DOHH2 (cell line): Measurements from ENCODE around the gene JAK1.
A peak's percentile ranks its signal among the peaks of the same experiment; 100 is the strongest.

ENCODE experiments used
- EZH2phosphoT487 ChIP-seq: fragments of 200-600 bp; sonication (generic); IDR thresholded peaks from 2 replicates; pipeline ENCODE4 v1.6.1; 2017; ENCODE audit warnings: borderline replicate concordance, mild to moderate bottlenecking, antibody characterized with exemption, low read length, moderate library complexity, mixed read lengths
- TF ChIP-seq, protein P1 (sequence below): fragments of 200-600 bp; sonication (generic); IDR thresholded peaks from one replicate; pipeline ENCODE4 v1.5.1; 2014; ENCODE audit warnings: antibody characterized with exemption, mild to moderate bottlenecking, low read depth, low read length; ENCODE audit not compliant: poor library complexity, severe bottlenecking

DNA sequence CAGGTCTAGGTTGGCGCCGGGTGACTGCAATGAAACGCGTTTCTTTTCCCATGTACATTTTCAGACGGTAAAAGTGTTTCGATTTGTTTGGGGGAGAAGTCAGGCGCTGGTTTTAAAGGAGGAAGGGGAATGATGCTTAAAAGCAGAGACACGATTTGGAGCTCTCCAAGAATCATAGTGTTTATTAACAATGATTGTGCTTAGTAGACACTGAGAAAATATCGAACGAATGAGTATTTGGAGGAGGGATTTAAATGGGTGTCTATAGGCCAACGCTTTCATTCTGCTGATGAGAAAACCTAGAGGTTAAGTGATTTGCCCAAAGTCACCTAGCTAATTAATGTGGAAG lies 36.9 kb upstream of the JAK1 start:
- TF ChIP-seq, protein P1, sequence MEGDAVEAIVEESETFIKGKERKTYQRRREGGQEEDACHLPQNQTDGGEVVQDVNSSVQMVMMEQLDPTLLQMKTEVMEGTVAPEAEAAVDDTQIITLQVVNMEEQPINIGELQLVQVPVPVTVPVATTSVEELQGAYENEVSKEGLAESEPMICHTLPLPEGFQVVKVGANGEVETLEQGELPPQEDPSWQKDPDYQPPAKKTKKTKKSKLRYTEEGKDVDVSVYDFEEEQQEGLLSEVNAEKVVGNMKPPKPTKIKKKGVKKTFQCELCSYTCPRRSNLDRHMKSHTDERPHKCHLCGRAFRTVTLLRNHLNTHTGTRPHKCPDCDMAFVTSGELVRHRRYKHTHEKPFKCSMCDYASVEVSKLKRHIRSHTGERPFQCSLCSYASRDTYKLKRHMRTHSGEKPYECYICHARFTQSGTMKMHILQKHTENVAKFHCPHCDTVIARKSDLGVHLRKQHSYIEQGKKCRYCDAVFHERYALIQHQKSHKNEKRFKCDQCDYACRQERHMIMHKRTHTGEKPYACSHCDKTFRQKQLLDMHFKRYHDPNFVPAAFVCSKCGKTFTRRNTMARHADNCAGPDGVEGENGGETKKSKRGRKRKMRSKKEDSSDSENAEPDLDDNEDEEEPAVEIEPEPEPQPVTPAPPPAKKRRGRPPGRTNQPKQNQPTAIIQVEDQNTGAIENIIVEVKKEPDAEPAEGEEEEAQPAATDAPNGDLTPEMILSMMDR: no peak
- TF ChIP-seq EZH2phosphoT487: peak; percentile 86
